Neural crest cell (in vitro differentiated cells): ENCODE data around the gene SMARCAL1. TPM values are rescaled to one million over a fixed set of nuclear protein-coding genes. Genes with fewer than 3 reads are reported as not detected.
A peak's percentile ranks its signal among the peaks of the same experiment; 100 is the strongest.

Experiments used
- DNase-seq: peaks from one replicate; pipeline ENCODE4 v3.0.0; 2021; ENCODE audit warnings: low read depth, mixed read lengths, low spot score
- H3K27ac Mint-ChIP-seq: one replicate; pipeline ENCODE4 v1.8.0; 2021; ENCODE audit warnings: mild to moderate bottlenecking, mixed read lengths; ENCODE audit not compliant: unreplicated experiment
- H3K27me3 Mint-ChIP-seq: 2 replicates; pipeline ENCODE4 v1.8.0; 2021; ENCODE audit warnings: low read depth, mild to moderate bottlenecking, mixed read lengths
- H3K36me3 Mint-ChIP-seq: 2 replicates; pipeline ENCODE4 v1.8.0; 2021; ENCODE audit warnings: low read depth, mild to moderate bottlenecking, mixed read lengths
- H3K4me1 Mint-ChIP-seq: 2 replicates; pipeline ENCODE4 v1.8.0; 2021; ENCODE audit warnings: mixed read lengths
- H3K4me3 Mint-ChIP-seq: one replicate; pipeline ENCODE4 v1.8.0; 2021; ENCODE audit warnings: mild to moderate bottlenecking, mixed read lengths
- H3K9me3 Mint-ChIP-seq: 2 replicates; pipeline ENCODE4 v1.8.0; 2021; ENCODE audit warnings: mixed read lengths
- total RNA-seq: library from RNA; stranded (reverse); gene quantifications from 2 replicates; pipeline ENCODE4 v1.2.1, GENCODE V29; 2021
- TF ChIP-seq, protein P1 (sequence below): fragments of 200-600 bp; sonication (generic); conservative IDR thresholded peaks from 2 replicates; pipeline ENCODE4 v1.5.0; 2021; ENCODE audit warnings: antibody characterized with exemption, mild to moderate bottlenecking

SMARCAL1 gene
- total RNA-seq, 1 donor from 2014 or later: 30.6 TPM

- no peaks in the 10 kb centered on the region for H3K9me3 Mint-ChIP-seq
- no peaks in the 10 kb centered on the region for H3K27me3 Mint-ChIP-seq
- no peaks in the 10 kb centered on the region for H3K4me1 Mint-ChIP-seq
- DNase-seq: no peak
- TF ChIP-seq, protein P1, sequence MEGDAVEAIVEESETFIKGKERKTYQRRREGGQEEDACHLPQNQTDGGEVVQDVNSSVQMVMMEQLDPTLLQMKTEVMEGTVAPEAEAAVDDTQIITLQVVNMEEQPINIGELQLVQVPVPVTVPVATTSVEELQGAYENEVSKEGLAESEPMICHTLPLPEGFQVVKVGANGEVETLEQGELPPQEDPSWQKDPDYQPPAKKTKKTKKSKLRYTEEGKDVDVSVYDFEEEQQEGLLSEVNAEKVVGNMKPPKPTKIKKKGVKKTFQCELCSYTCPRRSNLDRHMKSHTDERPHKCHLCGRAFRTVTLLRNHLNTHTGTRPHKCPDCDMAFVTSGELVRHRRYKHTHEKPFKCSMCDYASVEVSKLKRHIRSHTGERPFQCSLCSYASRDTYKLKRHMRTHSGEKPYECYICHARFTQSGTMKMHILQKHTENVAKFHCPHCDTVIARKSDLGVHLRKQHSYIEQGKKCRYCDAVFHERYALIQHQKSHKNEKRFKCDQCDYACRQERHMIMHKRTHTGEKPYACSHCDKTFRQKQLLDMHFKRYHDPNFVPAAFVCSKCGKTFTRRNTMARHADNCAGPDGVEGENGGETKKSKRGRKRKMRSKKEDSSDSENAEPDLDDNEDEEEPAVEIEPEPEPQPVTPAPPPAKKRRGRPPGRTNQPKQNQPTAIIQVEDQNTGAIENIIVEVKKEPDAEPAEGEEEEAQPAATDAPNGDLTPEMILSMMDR: no peak
- H3K4me3 Mint-ChIP-seq: no peak overlapping the region
- H3K27ac Mint-ChIP-seq: no peak overlapping the region
- H3K36me3 Mint-ChIP-seq: peaks cover 12% of the 10 kb centered on the region
Measured at GRCh38 chr2:216469661-216470060, 57.4 kb downstream of the SMARCAL1 start.

DNA sequence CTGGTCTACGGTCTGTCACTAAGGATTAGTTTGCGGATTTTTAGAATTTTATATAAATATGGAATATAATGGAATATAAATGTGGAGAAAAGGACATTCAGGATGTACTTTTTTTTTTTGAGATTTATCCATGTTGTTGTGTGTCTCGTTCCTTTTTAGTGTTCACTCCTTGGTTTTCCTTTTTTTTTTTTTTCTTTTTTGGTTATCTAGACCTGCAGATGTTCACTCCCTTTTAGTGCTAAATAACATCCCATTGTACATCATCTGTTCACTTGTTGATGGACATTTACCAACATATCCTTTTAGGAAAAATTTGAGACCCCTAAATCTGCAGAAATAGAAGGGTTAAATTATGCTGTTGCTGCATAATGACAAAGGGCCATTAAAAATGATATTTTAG, 60.9 kb downstream of the SMARCAL1 start:
- DNase-seq: no peak
- peaks cover 6% of the 10 kb centered on the region for H3K4me1 Mint-ChIP-seq
- H3K36me3 Mint-ChIP-seq: peaks cover 3% of the 10 kb centered on the region
- no peaks in the 10 kb centered on the region for H3K27me3 Mint-ChIP-seq
- H3K27ac Mint-ChIP-seq: no peak overlapping the region
- no peak overlapping the region for H3K4me3 Mint-ChIP-seq
- H3K9me3 Mint-ChIP-seq: no peaks in the 10 kb centered on the region
- TF ChIP-seq, protein P1: no peak

DNA sequence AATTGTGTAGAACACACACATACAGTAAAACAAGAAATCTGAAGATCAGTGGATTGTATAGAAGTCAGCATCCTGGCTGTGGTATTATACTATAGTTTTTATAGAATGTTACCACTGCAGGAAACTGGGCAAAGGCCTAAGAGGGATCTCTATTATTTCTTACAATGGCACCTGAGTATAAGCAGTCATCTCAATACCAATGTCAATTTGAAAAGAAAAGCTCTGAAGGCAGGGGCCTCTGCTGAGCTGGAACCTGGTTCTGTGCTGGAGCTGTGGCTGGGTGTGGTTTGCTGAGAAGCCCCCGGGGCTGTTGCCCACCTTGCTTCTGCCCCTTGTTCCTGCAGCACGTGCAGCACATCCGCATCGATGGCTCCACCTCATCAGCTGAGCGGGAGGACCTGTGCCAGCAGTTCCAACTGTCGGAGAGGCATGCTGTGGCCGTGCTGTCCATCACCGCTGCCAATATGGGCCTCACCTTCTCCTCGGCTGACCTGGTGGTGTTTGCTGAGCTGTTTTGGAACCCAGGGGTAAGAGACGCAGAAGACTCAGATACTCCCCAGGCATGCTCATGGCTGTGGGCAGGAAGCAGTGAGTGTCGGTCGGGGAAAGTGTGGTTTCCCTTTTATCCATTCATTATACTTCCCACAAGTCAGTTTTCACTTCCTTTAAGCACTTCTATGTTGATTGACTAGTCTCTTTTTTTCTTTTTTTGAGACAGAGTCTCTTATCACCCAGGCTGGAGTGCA, 62.8 kb downstream of the SMARCAL1 start:
- DNase-seq: no peak
- H3K4me3 Mint-ChIP-seq: no peak overlapping the region
- no peaks in the 10 kb centered on the region for H3K9me3 Mint-ChIP-seq
- H3K27ac Mint-ChIP-seq: no peak overlapping the region
- no peaks in the 10 kb centered on the region for H3K36me3 Mint-ChIP-seq
- H3K27me3 Mint-ChIP-seq: no peaks in the 10 kb centered on the region
- H3K4me1 Mint-ChIP-seq: peaks cover 15% of the 10 kb centered on the region
- TF ChIP-seq, protein P1: no peak

- Mint-ChIP-seq H3K4me3 (no peak overlapping the region), H3K4me1 (peaks cover 15% of the 10 kb centered on the region), H3K27me3 (no peaks in the 10 kb centered on the region), H3K9me3 (no peaks in the 10 kb centered on the region), H3K27ac (no peak overlapping the region), H3K36me3 (no peaks in the 10 kb centered on the region)
- no peak for DNase-seq
- TF ChIP-seq, protein P1: no peak
Measured at GRCh38 chr2:216475767-216476166, 63.5 kb downstream of the SMARCAL1 start.

- Mint-ChIP-seq H3K27me3 (no peaks in the 10 kb centered on the region), H3K4me3 (no peak overlapping the region), H3K9me3 (no peaks in the 10 kb centered on the region), H3K36me3 (peaks cover 4% of the 10 kb centered on the region), H3K4me1 (peaks cover 15% of the 10 kb centered on the region), H3K27ac (peak overlapping the region; percentile 75)
- TF ChIP-seq, protein P1: no peak
- no peak for DNase-seq
Measured at GRCh38 chr2:216477283-216478035, 65.2 kb downstream of the SMARCAL1 start.
